Hippocampal formation (tissue), 2 donors: ENCODE data around the gene GVQW3.

Experiments
- DNase-seq, 2 donors: peaks; one replicate each; lab custom pipeline; 2025; lab: John Stamatoyannopoulos, UW

GVQW3 gene

DNA sequence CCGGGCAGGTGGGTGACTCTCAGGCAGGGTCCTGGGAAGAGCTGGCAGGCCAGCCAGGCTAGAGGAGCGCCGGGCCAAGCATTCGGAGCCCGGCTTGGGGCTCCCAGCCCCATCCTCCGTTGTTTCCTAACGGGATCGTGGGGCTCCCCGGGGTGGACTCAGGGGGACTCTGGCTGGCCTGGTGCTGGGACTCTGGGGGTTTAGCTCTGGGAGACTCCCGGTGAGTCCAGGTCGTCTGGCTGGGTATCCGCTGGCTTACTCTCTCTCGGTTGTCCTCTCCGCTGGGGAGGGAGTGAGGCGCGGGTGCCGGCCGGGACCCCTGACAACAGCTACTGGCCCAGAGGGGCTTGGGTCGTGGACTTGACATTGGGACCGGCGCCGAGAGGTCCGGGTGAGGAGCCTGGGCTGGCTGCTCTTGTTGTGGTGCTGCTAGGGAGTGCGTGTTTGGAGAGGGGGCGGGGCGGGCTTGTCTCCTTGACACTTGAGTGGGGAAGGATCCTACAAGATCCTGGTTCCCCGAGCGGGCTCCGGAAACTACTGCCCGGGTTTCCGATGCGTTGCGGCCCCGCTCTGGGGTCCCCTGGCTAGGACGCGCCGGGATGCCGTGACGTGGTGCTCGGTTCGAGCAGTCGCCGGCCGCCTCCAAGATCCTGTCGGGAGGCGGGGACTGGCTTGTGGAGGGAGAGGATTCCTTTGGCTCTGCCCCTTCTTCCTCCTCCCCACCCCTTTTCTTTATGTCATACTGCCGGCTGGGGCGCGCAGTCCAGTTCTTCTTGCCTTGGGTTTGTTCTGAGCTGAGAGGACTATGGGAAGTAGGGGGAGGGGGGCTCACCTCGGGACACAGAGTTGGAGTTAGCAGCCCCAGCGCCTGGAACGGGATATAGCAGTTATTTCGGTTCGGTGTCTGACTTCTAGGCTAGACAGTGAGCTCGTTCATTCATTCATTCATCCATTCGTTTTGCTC, 64.3 kb downstream of the GVQW3 start:
- peak; percentile 29 to 50 for DNase-seq

DNA sequence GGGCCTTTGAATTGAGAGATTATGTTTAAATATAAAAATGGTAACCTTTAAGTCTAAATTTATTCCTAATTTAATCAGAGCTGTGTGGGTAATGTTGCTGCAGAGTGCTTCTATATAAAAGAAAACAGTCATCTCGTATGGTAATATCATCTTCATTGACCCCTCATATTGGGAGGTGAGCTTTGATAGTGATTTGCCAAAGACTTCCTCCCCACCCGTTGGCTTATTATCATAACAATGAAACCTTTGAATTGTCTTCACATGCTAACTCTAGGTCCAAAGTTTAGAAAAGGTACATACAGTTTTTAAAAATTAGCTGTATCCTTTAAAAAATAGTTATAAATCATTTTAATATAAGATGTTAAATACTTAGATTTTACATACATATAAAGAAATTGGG, 67.4 kb downstream of the GVQW3 start:
- no peak for DNase-seq

- no peak for DNase-seq
These were observed 72.1 kb downstream of the GVQW3 start for GRCh38 chr11:76453248-76453647.

- DNase-seq = no peak
These were observed 74.2 kb downstream of the GVQW3 start for GRCh38 chr11:76455331-76455730.

DNA sequence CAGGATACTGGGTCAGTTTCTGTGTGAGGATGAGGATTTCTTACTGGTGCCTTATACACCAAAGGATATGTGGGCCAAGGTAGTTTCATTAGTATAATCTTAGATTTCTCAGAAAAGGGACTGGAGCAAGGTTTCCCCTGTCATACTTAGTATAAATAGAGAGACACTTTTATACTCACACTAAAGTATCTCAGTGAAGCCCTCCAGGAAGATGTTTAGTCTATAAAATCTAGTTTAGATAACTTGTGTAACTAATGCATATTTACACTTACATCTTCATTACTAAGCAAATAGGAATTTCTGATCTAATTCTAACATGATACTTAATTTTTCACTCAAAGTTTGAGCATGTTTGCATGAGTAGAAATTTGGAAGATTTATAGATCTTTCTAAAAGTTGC, 74.8 kb downstream of the GVQW3 start:
- no peak for DNase-seq

DNA sequence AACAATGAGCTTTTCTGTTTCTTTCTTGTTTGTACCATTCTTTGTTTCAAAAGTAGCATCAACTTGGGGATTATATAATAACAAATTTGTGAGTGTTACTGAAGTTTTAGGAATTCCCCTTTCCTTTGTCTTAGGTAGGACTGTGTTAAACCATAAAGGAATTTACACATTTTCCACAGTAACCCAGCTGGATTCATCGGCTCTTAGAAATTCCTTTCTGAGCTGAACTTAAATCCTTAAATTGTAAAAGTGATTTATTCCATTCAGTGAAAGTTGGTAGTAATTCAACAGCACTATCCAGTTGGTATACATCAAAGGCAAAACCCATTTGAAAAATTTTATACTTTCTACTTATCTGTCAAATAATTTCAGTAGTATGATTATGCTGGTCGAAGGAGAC, 75.4 kb downstream of the GVQW3 start:
- no peak for DNase-seq
